NCI-H2107 treated with DMSO at 0.1 percent for 48 hours (cell line): Measurements from ENCODE around the gene HOXC6.

ENCODE experiments used
- DNase-seq: peaks from one replicate; lab custom pipeline; 2025; ENCODE audit not compliant: unreplicated experiment; lab: John Stamatoyannopoulos, UW

HOXC6 gene

DNA sequence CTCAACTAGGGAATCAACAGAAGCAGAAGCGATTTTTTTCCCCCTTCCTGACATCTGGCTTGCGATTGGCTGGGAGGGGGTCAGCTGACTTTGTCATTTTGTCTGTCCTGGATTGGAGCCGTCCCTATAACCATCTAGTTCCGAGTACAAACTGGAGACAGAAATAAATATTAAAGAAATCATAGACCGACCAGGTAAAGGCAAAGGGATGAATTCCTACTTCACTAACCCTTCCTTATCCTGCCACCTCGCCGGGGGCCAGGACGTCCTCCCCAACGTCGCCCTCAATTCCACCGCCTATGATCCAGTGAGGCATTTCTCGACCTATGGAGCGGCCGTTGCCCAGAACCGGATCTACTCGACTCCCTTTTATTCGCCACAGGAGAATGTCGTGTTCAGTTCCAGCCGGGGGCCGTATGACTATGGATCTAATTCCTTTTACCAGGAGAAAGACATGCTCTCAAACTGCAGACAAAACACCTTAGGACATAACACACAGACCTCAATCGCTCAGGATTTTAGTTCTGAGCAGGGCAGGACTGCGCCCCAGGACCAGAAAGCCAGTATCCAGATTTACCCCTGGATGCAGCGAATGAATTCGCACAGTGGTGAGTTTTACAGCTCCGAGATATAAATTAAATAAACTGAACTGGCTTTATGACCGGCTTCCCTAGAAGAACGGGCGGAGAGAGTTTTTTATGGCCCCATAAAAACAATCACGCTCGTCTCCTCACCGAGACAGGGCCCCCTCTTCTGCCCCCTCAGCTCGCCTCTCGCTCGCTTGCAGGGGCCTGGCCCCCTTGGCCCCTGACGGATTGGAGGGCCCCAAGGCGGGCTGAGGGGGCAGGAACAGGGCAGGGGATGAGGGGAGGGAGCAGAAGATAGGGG is at the start of gene HOXC6:
Gene HOXC6, plus strand, starts transcription at position 127 of the 888 bp plus-strand sequence. Its CDS starts 82 bp downstream, at position 209.
- no peak for DNase-seq

DNA sequence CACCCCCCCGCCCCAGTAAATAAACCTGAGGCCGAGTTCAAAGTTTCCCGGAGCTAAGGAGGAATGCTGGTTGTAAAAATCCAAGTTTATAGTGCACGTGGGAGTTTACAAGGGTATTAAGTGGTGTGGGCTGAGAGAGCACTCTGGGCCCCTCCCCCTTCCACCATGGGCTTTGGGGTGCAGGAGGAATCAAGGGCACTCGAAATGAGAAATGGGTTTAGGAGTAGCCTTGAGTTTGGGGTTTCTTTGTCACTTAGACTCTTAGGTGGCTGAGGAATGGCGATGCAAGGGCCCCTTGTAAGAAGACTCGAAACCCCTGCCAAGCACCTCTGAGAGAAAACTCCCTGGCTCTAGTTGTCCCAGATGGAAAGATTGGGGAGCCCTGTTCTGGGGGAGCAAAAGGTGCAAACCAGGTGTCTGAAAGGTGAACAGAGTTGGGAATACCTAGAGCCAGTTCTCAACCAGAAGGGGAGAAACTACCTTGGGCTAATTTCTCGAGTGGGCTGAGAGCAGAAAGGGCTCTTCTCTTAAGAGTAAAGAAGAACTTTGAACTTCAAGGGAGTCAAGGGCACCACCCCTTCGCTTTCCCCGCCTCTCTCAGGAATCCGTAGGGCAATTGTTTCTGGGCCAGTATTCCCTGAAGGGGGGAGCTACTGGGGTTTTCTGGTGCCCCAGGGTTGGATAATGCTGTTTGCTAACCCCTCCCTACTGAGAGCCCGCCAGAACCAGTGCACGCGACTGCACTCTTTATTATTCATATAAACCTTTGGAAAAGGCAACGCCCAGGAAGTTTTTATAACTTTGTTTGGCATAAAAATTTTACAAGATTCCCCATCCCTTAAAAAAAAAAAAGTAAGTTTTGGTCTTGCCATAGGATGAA is 49.5 kb upstream of the HOXC6 start:
- DNase-seq, result no peak

DNA sequence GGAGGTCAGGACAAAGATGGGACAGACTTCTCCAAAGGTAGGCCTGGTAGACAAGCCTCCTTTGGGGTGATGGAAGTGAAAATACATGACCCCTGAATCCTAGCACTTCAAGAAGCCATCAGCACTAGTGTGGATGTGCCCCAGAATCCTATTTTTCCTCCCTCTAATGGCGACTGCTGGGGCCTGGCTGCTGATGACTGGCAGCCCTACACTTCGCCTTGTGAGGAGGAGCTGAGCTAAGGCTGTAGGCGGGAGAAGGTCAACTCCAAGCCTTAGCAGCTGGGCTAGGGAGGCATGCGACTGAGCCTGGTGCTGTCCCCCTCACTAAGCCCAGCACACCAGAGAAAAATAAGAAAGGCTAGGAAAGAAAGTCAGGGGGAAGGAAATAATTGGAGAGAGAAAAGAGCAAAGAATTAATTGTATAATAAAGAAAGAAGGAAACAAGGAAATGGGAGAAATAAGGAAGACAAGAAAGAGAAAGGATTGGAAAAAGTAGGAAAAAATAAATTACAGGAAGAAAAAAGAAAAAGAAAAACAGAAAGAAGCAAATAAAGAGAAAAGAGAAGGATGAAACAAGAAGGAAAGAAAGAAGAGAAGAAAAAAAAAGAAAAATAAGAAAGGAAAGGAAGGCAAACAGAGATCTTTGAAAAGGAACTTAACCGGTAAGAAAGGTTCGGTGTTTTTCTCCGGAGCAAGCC is 48.0 kb upstream of the HOXC6 start:
- no peak for DNase-seq

DNA sequence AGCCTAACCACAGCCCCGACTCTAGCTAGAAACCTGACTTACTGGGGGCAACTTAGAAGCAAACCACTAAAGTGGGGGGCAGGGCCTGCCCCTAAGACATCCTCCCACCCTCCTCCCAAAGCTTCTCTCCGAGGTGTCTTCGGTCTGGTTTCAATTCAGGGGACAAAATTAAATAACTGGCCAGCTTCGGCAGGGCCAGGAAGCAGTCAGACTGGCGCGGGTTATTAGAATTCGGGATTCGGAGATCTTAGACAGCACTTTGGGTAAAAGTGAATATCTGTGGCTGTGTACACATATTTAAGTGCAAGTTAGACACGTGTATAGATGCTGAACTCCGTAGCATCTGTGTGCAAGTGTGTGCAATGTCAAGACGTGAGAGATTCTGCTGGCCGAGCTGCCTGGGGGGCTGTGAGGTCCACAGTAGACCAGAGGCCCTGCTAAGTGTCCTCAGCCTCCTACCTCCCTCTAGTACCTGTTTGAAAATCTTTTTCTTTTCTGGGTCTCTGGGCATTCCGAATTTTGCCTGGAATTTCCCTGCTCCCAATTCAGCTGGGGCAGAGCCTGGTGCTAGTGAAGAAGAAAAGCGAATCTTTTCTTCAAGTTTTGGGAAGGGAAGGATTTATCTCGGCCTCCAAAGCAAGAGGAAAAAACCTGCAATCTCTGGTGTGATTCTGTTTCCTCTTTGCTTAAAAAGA is 47.3 kb upstream of the HOXC6 start:
- no peak for DNase-seq

DNA sequence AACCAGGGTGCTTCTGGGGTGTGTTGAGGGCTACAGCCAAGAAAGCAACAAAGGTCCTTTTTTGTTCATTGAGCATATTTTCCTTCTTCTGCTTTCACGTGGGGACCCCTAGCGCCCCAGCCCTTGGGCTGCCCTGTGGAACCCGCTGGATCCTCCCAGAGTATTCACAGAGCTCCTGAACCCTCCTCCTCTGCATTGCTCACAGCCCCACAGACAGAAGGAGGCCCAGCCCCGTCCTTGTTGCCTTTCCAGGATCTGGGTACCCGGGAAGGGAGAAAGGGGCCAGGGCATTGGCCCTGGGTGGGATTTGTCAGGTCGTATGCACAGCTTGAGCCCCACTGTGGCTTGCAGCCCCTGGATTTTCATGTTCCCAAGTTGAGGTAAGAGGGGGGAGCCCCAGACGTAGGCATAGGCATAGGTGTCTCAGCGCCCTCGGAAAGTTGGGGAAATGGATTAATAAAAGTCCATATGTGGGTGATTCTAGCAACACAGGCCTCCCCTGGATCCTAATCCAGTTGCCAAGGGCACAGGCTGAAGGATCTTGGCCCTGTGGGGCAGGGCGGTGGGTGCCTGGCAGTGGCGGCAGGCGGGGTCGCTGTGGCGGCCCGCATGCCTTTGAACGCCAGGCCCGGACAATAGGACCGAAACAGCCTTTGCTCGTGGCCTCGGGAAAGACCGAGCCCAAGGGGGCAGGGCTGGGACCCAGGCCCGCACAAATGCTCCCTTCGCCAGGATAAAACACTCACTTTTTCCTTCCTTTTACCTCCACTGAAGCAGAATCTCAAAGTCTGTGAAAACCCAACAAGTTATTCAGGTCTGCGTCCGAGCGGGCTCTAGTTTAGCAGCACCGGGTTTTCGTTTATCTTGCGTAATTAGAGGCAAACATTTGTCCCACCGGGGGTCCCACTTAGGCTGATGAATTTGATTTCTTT is 46.3 kb upstream of the HOXC6 start:
- DNase-seq, result no peak

DNA sequence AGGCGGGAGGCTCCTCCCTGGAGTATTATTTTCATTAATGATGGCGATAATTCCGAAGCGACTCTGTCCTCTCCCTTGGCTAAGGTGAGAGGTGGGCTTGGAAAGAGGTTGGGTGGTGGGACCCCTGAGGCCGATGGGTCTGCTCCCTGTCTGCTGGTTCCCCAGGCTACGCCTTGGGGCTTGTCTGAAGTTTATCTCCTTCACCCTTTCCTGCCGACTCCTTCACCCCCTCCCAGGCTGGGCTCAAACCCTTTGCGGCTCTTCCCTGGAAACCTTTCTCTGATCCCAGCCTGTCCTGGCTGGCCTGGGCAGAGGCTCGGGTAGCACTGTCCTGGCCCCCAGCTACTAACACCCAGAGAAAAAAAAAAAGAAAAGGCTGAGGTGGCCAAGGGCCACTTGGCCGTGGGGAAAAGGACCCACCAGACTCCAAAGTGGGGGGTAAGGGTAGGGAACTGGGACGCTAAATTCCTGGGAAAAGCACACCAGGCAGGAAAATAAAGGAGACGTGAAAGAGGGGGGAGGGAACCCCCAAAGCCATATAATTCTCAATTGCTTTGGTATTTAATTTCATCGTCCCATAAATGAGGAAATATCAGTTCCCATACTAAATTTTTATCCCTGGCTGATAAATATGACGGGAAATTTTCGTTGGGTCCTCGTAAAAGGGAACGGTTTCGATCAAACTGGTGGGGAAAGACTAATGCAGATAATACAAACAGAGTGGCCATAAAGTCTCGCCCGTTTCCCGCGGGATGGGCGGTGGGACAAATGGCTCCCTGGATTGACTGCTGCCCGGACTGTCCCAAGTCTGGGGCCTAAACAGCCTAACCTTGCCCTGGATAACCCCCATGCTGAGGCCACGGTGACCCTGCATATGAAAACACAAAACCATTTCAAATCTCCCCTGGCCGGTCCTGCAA is 45.3 kb upstream of the HOXC6 start:
- DNase-seq, result no peak

DNA sequence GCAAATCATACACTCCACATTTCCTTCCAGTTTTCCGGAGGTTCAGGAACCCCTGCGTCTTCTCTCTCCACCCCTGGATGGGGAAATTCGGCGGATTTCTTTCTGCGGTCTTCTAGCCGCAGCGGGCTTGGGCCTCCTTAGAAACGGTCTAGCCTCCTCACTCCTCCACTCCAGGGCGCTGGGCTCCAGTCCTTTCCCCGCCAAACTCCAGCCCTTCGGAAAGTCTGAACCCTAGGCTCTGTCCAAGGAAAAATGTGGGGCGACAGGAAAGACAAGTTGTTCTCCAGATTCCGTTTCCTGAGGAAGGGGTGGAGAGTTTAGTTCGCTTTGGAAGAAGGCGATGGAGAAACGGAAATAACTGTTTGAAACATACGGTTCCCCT is 44.7 kb upstream of the HOXC6 start:
- no peak for DNase-seq

DNA sequence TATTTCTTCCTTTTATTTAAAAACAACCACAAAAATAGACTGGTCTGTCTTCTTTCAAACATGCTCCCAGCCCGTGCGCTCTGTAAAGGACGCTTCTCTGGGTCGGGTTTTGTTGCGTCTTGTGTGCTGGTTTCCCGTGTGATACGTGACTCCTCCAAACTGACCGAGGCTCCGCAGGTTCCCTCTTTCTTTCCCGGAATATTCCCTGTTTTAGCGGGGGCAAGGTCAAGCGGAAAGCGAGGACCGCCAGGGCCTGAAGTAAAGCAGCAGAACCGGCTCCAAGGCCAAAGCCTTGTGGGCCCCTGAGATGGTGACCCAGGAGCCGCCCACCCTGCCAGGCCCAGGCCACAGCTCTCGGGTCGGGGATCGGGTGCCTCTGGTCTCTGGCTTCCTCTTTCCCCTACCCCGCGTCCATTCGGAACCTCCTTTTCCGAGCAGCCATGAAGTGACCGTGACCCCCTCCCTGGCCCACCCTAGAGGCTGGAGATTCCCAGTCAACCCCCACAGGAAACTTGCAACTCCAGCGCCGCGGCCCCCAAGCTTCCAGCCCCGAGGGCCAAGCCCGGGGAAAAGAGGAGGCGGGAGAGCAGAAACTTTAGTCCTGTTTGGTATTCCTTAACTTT is 44.2 kb upstream of the HOXC6 start:
- no peak for DNase-seq

DNA sequence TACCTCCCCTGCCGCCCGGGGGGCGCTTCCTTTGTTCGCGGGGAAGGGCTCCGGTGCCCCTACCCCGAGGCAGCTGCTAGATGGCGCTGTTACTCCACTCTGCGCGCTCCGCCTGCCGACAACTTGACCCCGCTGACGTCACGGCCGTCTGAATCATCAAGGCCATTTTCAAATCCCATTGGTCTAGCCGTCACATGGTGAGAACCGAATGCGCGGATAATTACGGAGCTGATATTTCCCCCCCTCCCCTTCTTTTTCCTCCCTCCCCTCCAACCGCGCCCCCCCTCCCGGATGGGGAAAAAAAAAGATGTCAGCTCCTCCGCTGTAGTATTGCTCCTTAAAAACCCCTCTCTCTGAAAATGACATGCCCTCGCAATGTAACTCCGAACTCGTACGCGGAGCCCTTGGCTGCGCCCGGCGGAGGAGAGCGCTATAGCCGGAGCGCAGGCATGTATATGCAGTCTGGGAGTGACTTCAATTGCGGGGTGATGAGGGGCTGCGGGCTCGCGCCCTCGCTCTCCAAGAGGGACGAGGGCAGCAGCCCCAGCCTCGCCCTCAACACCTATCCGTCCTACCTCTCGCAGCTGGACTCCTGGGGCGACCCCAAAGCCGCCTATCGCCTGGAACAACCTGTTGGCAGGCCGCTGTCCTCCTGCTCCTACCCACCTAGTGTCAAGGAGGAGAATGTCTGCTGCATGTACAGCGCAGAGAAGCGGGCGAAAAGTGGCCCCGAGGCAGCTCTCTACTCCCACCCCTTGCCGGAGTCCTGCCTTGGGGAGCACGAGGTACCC is 43.1 kb upstream of the HOXC6 start, which contains the start of gene HOXC10:
Gene HOXC10, plus strand, starts transcription at position 246 of the 791 bp plus-strand sequence. Its CDS starts 114 bp downstream, at position 360.
- peak; percentile 24 for DNase-seq

DNA sequence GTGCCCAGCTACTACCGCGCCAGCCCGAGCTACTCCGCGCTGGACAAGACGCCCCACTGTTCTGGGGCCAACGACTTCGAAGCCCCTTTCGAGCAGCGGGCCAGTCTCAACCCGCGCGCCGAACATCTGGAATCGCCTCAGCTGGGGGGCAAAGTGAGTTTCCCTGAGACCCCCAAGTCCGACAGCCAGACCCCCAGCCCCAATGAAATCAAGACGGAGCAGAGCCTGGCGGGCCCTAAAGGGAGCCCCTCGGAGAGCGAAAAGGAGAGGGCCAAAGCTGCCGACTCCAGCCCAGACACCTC is 42.6 kb upstream of the HOXC6 start:
- no peak for DNase-seq

DNA sequence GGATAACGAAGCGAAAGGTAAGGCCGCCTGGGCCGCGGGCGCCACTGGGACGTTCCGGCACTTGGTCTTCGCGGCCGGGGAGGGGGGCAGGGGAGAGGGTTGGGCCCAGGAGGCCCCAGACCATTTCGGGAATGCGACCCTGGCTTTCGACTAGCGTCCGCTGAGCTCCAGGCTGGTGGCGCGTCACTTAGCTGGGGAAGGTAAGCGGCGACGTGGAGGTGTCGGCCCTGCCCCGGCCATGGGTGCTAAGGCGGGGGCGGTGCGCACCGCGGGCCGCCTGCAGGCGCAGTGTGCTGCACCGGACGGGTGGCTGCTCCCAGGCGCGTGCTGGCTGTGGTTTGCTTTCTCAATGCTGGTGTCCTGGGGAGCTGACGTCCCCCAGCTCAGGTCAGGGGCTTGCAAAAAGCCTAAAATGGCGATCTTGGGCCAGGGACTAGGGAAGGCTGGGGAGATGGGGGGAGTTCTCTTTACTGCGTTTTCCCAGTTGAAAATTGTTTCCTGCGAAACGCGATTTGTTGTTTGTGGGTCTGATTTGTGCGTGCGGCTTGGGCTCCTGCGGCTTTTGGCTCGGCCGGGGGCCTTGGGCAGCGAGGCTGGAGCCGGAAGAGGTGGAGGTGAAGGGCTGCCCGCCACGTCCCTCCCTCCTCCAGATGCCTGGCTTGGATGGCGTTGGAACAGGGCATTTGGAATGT is 42.1 kb upstream of the HOXC6 start:
- DNase-seq, result no peak

DNA sequence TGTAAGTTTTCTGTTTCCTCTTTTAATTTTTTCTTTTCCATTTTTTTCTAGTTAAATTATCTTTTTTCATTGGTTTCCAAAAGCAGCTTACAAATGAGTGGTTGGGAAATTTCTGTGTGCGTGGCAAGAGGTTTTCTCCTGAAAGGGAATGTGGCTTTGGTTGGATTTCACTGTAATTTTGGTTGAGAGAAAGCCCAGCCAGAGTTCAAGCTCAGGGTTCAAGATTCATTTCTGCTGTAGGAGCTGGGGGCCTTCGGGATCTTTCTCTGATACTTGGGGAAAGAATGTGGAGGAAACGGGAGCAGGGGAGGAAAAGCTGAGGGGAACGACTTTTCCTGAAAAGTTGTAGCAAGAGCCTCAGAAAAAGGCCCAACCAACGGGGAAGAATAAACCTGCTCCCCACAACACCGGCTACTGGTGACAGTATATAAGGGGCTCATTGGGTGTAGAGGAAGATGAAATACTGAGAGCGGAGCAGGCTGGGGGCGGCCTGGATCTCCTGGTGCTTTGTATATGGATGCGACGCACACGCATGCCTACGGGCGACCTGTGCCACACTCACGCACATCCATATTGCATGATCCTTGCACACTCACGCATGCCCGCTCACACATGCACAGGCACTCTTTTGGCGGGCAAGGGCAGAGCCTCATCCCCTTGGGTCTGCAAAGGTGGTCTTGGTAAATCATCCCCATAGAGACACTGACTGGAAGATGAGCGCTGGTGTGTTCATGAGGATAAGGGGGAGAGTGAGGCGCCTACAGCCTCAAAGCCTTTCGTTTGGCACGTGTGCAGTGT is 41.4 kb upstream of the HOXC6 start:
- DNase-seq, result no peak

DNA sequence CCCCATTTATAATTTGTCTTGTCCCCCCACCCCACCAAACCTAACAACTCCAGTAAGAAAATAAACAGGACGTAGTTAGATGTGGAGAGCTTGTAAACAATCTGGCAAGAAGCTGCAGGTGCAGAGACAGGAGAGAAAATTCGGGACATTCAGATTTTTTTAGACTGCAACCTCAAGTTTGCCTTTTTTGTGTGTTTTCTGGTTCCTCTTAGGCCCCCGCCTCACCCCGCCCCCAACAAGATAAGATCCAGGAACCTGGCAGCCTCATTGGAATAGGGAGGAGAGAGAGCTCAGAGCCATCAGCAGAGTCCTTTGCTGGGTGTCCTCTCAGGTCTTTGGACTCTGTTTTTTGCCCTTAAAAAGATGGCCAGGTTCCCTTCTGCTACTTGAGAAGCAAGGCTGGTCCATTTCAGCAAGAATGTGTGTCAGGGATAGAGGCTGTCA is 40.4 kb upstream of the HOXC6 start:
- DNase-seq, result no peak

DNA sequence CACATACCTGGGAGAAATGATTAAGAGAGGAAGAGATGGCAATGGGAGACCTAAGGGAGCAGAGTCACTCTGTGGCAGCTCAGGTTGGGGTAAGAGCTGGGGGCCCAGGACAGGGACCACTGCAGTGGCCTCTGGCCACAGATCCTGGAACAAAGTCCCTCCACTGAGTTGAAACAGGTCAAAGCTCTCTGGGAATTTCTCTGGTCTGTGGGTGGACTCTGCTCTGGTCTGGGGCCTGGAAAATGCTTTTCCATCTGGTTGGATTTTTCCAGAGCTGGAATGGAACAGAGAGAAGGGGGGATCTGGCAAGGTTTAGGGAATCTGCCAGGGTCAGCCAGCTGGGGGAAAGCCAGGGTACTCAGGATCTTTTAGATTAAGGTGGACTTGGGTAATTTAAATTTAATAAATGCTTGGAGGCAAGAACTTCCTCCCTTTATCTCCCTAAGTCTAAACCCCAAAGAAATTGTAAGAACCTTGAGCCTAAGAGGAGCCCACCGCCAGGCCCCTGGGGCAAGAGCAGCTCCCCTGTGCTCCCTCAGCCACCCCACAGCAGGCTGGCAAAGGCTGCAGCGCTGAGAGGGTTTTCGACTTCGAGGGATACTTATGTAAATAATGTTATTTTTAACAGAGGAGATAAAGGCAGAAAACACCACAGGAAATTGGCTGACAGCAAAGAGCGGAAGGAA is 39.6 kb upstream of the HOXC6 start:
- DNase-seq, result no peak
